ENCODE results near the gene LAMP5. TPM values are rescaled to one million over a fixed set of nuclear protein-coding genes. Genes with fewer than 3 reads are reported as not detected.

LAMP5 gene
- total and polyA plus RNA-seq, 2 experiments from 2014 or later = 0.21 to 0.29 TPM

DNA sequence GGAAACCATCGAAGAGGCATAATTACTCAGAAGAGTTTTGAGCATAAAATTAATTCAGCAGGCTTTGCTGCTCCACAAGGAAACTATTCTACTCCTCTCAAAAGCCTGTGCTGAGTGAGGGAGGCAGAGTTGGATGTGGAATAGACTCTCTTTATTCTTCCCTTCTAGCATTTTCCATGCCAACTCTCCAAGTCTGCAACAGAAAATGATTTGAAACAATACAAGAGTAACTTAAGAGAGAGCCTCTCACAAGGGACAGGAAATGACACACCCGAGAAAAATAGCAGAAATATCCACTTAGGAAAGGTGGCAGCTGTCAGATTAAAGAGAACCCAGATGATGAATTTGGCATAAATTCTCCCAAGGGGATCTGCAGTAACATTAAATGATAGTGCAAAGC lies 26.3 kb upstream of the LAMP5 start (continued):
- TF ChIP-seq, protein P1, sequence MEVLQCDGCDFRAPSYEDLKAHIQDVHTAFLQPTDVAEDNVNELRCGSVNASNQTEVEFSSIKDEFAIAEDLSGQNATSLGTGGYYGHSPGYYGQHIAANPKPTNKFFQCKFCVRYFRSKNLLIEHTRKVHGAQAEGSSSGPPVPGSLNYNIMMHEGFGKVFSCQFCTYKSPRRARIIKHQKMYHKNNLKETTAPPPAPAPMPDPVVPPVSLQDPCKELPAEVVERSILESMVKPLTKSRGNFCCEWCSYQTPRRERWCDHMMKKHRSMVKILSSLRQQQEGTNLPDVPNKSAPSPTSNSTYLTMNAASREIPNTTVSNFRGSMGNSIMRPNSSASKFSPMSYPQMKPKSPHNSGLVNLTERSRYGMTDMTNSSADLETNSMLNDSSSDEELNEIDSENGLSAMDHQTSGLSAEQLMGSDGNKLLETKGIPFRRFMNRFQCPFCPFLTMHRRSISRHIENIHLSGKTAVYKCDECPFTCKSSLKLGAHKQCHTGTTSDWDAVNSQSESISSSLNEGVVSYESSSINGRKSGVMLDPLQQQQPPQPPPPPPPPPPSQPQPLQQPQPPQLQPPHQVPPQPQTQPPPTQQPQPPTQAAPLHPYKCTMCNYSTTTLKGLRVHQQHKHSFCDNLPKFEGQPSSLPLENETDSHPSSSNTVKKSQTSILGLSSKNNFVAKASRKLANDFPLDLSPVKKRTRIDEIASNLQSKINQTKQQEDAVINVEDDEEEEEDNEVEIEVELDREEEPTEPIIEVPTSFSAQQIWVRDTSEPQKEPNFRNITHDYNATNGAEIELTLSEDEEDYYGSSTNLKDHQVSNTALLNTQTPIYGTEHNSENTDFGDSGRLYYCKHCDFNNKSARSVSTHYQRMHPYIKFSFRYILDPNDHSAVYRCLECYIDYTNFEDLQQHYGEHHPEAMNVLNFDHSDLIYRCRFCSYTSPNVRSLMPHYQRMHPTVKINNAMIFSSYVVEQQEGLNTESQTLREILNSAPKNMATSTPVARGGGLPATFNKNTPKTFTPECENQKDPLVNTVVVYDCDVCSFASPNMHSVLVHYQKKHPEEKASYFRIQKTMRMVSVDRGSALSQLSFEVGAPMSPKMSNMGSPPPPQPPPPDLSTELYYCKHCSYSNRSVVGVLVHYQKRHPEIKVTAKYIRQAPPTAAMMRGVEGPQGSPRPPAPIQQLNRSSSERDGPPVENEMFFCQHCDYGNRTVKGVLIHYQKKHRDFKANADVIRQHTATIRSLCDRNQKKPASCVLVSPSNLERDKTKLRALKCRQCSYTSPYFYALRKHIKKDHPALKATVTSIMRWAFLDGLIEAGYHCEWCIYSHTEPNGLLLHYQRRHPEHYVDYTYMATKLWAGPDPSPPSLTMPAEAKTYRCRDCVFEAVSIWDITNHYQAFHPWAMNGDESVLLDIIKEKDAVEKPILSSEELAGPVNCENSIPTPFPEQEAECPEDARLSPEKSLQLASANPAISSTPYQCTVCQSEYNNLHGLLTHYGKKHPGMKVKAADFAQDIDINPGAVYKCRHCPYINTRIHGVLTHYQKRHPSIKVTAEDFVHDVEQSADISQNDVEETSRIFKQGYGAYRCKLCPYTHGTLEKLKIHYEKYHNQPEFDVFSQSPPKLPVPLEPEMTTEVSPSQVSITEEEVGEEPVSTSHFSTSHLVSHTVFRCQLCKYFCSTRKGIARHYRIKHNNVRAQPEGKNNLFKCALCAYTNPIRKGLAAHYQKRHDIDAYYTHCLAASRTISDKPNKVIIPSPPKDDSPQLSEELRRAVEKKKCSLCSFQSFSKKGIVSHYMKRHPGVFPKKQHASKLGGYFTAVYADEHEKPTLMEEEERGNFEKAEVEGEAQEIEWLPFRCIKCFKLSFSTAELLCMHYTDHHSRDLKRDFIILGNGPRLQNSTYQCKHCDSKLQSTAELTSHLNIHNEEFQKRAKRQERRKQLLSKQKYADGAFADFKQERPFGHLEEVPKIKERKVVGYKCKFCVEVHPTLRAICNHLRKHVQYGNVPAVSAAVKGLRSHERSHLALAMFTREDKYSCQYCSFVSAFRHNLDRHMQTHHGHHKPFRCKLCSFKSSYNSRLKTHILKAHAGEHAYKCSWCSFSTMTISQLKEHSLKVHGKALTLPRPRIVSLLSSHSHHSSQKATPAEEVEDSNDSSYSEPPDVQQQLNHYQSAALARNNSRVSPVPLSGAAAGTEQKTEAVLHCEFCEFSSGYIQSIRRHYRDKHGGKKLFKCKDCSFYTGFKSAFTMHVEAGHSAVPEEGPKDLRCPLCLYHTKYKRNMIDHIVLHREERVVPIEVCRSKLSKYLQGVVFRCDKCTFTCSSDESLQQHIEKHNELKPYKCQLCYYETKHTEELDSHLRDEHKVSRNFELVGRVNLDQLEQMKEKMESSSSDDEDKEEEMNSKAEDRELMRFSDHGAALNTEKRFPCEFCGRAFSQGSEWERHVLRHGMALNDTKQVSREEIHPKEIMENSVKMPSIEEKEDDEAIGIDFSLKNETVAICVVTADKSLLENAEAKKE (CRISPR knock-in tag; IDR thresholded peaks at IDR 0.05) = no peak
- no peak for TF ChIP-seq ZNF114 (CRISPR knock-in tag; IDR thresholded peaks at IDR 0.05)
- TF ChIP-seq ZNF331 (CRISPR knock-in tag; IDR thresholded peaks at IDR 0.05; ENCODE audit: low read depth) = no peak
- TF ChIP-seq JUNB (IDR thresholded peaks at IDR 0.05; ENCODE audit: unreplicated experiment) = no peak
- TF ChIP-seq, protein P2, sequence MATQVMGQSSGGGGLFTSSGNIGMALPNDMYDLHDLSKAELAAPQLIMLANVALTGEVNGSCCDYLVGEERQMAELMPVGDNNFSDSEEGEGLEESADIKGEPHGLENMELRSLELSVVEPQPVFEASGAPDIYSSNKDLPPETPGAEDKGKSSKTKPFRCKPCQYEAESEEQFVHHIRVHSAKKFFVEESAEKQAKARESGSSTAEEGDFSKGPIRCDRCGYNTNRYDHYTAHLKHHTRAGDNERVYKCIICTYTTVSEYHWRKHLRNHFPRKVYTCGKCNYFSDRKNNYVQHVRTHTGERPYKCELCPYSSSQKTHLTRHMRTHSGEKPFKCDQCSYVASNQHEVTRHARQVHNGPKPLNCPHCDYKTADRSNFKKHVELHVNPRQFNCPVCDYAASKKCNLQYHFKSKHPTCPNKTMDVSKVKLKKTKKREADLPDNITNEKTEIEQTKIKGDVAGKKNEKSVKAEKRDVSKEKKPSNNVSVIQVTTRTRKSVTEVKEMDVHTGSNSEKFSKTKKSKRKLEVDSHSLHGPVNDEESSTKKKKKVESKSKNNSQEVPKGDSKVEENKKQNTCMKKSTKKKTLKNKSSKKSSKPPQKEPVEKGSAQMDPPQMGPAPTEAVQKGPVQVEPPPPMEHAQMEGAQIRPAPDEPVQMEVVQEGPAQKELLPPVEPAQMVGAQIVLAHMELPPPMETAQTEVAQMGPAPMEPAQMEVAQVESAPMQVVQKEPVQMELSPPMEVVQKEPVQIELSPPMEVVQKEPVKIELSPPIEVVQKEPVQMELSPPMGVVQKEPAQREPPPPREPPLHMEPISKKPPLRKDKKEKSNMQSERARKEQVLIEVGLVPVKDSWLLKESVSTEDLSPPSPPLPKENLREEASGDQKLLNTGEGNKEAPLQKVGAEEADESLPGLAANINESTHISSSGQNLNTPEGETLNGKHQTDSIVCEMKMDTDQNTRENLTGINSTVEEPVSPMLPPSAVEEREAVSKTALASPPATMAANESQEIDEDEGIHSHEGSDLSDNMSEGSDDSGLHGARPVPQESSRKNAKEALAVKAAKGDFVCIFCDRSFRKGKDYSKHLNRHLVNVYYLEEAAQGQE (IDR thresholded peaks at IDR 0.05; ENCODE audit: unreplicated experiment) = no peak
- TF ChIP-seq NANOG (IDR thresholded peaks at IDR 0.05; ENCODE audit: borderline replicate concordance) = no peak
- no peak for TF ChIP-seq STAT1 (IDR thresholded peaks at IDR 0.05; ENCODE audit: unreplicated experiment)
- TF ChIP-seq, protein P3, sequence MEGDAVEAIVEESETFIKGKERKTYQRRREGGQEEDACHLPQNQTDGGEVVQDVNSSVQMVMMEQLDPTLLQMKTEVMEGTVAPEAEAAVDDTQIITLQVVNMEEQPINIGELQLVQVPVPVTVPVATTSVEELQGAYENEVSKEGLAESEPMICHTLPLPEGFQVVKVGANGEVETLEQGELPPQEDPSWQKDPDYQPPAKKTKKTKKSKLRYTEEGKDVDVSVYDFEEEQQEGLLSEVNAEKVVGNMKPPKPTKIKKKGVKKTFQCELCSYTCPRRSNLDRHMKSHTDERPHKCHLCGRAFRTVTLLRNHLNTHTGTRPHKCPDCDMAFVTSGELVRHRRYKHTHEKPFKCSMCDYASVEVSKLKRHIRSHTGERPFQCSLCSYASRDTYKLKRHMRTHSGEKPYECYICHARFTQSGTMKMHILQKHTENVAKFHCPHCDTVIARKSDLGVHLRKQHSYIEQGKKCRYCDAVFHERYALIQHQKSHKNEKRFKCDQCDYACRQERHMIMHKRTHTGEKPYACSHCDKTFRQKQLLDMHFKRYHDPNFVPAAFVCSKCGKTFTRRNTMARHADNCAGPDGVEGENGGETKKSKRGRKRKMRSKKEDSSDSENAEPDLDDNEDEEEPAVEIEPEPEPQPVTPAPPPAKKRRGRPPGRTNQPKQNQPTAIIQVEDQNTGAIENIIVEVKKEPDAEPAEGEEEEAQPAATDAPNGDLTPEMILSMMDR (conservative IDR thresholded peaks at IDR 0.05; ENCODE audit: low read depth in 2 of 2) = no peak
- no peak for TF ChIP-seq POLR2AphosphoS5 (IDR thresholded peaks at IDR 0.05; ENCODE audit: low read depth)
- TF ChIP-seq EZH2phosphoT487 (IDR thresholded peaks at IDR 0.05; ENCODE audit: unreplicated experiment) = no peak
- TF ChIP-seq EZH2 (IDR thresholded peaks at IDR 0.05; ENCODE audit: low read depth, unreplicated experiment) = no peak

All from GM23338 (cell line).